ENCODE data around the gene HTR3D.

The HTR3D gene

GRCh38 chr3:184073621-184074020 is 42.1 kb downstream of the HTR3D start:
- no peak for DNase-seq

- no peak for DNase-seq
These were observed 44.4 kb downstream of the HTR3D start for GRCh38 chr3:184075901-184076300.

- no peak for DNase-seq
These were observed 46.3 kb downstream of the HTR3D start for GRCh38 chr3:184077881-184078280.

GRCh38 chr3:184078851-184079250 is 47.3 kb downstream of the HTR3D start:
- DNase-seq = no peak

- DNase-seq = no peak
These were observed 49.7 kb downstream of the HTR3D start for GRCh38 chr3:184081116-184081830.

- DNase-seq = no peak
These were observed 50.5 kb downstream of the HTR3D start for GRCh38 chr3:184082034-184082433.

GRCh38 chr3:184082465-184082864 is 50.9 kb downstream of the HTR3D start:
- DNase-seq = peak; percentile 55

- no peak for DNase-seq
These were observed 53.9 kb downstream of the HTR3D start for GRCh38 chr3:184085389-184085852.

Measured in NCI-H2029 (cell line).